HAP-1 (cell line): ENCODE results near the gene TNRC18.
"Not testable (repeated sequence)": the region's sequence is repeated elsewhere in the genome, so short reads cannot be mapped to it uniquely, and the experiment has no call there.

Source experiments
- DNase-seq, 2 experiments: peaks; one replicate each; pipeline ENCODE4 v3.0.0-alpha.2; 2016 to 2020; ENCODE audit warnings: low spot score in 2 of 2
- H3K27me3 ChIP-seq: fragments of 250-450 bp; sonication (Bioruptor Pico); 2 replicates; pipeline ENCODE4 v1.5.1; 2020; ENCODE audit warnings: low read depth, mild to moderate bottlenecking, moderate library complexity
- H3K36me3 ChIP-seq: fragments of 250-450 bp; sonication (Bioruptor Pico); replicated peaks from 2 replicates; pipeline ENCODE4 v1.5.1; 2020; ENCODE audit warnings: mild to moderate bottlenecking
- H3K4me1 ChIP-seq: fragments of 250-450 bp; sonication (Bioruptor Pico); 2 replicates; pipeline ENCODE4 v1.5.1; 2020; ENCODE audit warnings: mild to moderate bottlenecking
- H3K4me3 ChIP-seq: fragments of 250-450 bp; sonication (Bioruptor Pico); 2 replicates; pipeline ENCODE4 v1.5.1; 2020; ENCODE audit warnings: mild to moderate bottlenecking, moderate library complexity
- H3K9me3 ChIP-seq: fragments of 250-450 bp; sonication (Bioruptor Pico); 2 replicates; pipeline ENCODE4 v1.5.1; 2020; ENCODE audit warnings: mild to moderate bottlenecking, moderate library complexity
- in situ Hi-C: fragments of 300-500 bp; cut with MboI; formaldehyde crosslinking; loops from 3 replicates; pipeline ENCODE4 v1.14.3; 2020; ENCODE audit warnings: low sequenced_read_pairs, inconsistent platforms, mixed read lengths

Gene TNRC18

DNA sequence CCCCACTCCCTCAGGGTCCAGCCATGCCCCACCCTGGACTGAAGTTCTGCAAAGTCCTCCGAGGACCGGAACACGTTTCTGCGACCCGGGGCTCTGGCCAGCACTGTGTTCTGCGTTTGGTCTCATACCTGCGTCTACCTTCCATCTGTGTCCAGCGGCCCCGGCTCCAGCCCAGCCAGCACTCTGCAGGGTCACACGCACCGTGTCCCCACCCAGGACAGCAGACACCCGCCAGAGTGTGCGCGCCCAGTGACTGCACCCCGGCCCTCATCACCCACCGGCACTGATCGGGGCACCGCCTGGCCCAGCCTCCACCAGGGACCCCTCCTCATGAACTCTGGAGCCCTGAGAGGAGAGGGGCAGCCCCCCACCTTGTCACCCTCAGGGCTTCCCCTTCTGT, 120.6 kb downstream of the TNRC18 start:
- no peak overlapping the region for H3K4me3 ChIP-seq
- no peaks in the 10 kb centered on the region for H3K36me3 ChIP-seq
- no peaks in the 10 kb centered on the region for H3K4me1 ChIP-seq
- H3K9me3 ChIP-seq: no peaks in the 10 kb centered on the region
- in situ Hi-C loops: no loop called here
- DNase-seq: no peak
- no peaks in the 10 kb centered on the region for H3K27me3 ChIP-seq

DNA sequence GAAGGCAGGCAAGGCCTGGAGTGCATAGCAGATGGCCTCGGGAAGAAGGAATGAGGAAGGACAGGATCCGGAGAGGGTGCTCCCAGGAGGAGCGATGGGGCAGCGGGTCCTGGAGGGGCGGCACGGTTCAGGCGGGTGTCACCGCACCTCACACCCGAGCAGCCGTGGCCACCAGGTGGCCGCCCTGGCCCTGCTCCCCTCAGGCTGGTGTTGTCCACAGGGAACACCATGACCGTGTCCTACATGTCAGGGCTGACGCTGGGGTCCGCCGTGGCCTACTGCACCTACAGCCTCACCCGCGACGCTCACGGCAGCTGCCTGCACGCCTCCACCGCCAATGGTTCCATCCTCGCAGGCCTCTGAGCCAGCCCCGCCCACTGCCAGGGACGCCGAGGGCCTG, 121.1 kb downstream of the TNRC18 start:
- Histone ChIP-seq H3K4me3 (no peak overlapping the region), H3K27me3 (no peaks in the 10 kb centered on the region), H3K4me1 (no peaks in the 10 kb centered on the region), H3K36me3 (no peaks in the 10 kb centered on the region), H3K9me3 (no peaks in the 10 kb centered on the region)
- in situ Hi-C loops: no loop called here
- DNase-seq: no peak

DNA sequence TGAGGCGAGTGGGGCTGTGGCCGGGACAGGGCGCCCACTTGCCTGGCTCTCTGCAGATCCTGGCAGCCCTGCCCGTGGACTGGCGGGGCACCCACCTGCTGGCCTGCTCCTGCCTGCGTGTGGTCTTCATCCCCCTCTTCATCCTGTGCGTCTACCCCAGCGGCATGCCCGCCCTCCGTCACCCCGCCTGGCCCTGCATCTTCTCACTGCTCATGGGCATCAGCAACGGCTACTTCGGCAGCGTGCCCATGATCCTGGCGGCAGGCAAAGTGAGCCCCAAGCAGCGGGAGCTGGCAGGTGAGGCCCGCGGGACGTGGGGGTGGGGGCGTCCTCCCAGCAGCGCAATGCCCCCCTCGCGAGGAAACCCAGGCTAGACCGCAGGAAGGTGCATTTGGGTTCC, 123.3 kb downstream of the TNRC18 start:
- no peak overlapping the region for H3K4me3 ChIP-seq
- DNase-seq: no peak
- in situ Hi-C loops: no loop called here
- H3K9me3 ChIP-seq: no peaks in the 10 kb centered on the region
- no peaks in the 10 kb centered on the region for H3K36me3 ChIP-seq
- no peaks in the 10 kb centered on the region for H3K27me3 ChIP-seq
- no peaks in the 10 kb centered on the region for H3K4me1 ChIP-seq

DNA sequence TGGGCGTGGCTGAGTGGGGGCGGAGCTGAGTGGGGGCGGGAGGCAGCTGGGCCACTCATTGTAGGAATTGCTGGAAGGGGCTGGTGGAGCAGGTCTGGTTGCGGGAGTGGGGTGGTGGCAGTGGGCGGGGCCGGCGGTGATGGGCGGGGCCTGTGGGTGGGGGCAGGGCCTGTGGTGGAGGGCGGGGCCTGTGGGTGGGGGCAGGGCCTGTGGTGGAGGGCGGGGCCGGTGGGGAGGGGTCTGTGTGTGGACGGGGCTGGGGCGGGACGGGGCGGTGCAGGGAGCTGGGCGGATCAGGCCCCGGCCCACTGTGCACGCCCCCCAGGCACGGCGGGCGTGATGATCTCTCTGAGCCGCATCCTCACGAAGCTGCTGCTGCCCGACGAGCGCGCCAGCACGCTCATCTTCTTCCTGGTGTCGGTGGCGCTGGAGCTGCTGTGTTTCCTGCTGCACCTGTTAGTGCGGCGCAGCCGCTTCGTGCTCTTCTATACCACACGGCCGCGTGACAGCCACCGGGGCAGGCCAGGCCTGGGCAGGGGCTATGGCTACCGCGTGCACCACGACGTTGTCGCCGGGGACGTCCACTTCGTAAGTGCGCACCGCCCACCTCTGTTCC, 126.9 kb downstream of the TNRC18 start:
- peak in 1 of 2 experiments; percentile 63 for DNase-seq
- H3K27me3 ChIP-seq: no peaks in the 10 kb centered on the region
- no peak overlapping the region for H3K4me3 ChIP-seq
- H3K9me3 ChIP-seq: no peaks in the 10 kb centered on the region
- no peaks in the 10 kb centered on the region; the same call in 1 of the 2 replicates for H3K36me3 ChIP-seq
- in situ Hi-C loops: no loop called here
- no peaks in the 10 kb centered on the region for H3K4me1 ChIP-seq

DNA sequence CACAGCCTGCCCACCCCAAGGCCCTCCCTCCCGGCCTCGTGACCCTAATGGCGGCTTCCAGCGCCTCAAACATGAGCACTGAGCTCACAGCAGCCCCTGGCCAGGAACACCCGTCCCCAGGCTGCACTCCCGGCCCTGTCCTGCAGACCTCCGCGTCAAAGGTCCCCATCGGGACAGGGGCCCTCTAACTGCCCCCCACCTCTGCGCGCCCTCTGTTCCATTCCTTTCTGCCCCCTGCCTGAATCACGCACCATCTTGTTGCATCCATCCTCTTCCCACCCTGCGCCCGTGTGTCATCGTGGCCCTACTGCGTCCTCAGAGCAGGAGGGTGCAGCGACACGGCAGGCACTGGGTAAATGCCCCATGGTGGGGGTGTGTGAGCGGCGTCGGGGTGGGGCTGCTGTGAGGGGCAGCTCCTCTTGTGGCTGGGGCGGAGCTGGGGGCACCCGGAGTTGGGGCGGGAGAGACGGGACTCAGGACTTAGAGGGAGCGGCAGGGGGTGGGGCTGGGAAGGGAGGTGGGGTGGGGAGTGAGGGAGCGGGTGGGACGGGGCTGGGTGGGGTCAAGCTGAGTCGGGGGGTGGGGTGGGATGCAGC, 127.5 kb downstream of the TNRC18 start:
- Histone ChIP-seq H3K4me1 (no peaks in the 10 kb centered on the region), H3K27me3 (no peaks in the 10 kb centered on the region), H3K36me3 (no peaks in the 10 kb centered on the region; the same call in 1 of the 2 replicates), H3K9me3 (no peaks in the 10 kb centered on the region), H3K4me3 (no peak overlapping the region)
- in situ Hi-C loops: no loop called here
- no peak for DNase-seq

DNA sequence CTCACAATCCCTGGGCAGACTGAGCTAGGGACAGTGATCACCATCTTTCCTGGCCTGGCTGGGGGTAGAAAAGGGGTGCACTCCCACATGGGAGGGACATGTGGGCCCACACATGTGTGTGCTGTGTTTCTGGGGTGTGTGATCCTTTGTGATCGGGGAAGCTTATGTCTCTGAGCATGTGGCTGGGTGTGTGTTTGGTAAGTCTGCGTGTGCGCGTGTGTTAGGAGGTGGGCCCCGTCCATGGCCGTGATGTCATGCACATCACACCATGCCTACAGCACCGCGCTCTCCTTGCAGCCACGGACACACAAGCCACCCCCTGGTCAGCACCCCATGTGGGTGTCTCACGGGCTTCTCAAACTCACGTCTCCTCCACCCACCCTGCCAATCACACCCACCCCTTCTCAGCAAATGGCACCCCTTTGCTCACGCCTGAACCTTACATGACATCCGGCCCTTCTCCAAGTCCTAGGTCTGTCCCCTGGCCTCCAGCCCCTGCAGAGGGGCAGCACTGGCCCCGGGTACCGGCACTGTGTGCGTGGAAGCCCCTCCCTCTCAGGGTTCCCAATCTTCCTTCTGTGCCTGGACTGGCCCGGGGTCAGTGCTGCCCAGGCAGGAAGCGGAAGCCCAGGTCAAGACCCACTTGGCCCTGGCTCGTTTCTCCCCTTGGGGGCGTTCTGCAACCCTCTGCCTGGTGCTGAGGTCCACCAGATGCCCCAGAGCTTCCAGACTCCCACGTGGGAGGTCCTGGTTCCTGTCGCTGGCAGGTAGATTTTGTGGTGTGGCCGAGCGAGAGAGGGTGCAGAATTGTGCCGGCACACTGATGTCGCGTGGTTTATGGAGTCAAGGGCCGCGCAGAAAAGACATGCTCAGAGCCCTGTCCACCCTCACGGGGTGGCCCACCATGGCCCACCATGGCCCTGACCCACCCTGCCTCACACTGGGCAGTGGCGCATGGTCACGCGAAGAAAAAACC, 128.3 kb downstream of the TNRC18 start:
- in situ Hi-C loops: no loop called here
- Histone ChIP-seq H3K27me3 (no peaks in the 10 kb centered on the region), H3K9me3 (no peaks in the 10 kb centered on the region), H3K4me1 (no peaks in the 10 kb centered on the region), H3K36me3 (no peaks in the 10 kb centered on the region; the same call in 1 of the 2 replicates), H3K4me3 (no peak overlapping the region)
- no peak for DNase-seq

DNA sequence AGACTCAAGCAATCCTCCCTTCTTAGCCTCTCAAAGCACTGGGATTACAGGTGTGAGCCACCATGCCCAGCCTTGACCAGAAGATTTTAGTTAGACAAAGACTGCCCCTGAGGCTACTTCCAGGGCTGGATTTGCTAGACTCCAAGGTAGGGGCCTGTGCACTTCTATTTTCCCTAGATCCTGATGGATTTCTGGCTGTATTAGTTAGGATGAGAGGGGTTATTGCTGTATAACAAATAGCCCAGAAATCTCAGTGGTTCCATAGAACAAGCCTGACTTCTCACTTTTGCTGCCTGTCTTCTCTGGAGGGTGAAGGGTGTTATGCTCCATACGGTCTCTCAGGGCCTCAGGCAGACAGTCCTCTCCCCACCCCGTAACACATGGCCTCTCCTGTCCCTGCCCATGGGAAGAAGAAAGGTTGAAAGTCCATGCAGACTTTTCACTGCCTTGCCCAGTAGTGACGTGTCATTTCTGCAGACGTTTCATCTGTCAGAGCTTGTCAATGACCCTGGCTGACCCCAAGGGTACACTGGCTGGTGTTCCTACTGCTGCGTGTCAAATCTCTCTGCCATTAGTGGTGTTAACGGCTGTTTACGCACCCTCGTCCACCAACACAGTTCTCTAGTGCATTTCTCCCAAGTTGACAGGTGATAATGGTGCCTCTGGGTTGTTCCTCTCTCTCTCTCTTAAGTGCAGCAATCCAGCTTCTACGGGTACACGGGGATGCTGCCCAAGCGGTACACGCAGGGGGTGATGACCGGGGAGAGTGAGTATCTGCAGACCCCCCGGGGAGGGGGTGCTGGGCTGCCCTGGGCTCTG, 129.3 kb downstream of the TNRC18 start:
- H3K27me3 ChIP-seq: no peaks in the 10 kb centered on the region
- H3K4me1 ChIP-seq: no peaks in the 10 kb centered on the region
- H3K9me3 ChIP-seq: no peaks in the 10 kb centered on the region
- in situ Hi-C loops: no loop called here
- no peak for DNase-seq
- H3K4me3 ChIP-seq: no peak overlapping the region
- no peaks in the 10 kb centered on the region; the same call in 1 of the 2 replicates for H3K36me3 ChIP-seq

DNA sequence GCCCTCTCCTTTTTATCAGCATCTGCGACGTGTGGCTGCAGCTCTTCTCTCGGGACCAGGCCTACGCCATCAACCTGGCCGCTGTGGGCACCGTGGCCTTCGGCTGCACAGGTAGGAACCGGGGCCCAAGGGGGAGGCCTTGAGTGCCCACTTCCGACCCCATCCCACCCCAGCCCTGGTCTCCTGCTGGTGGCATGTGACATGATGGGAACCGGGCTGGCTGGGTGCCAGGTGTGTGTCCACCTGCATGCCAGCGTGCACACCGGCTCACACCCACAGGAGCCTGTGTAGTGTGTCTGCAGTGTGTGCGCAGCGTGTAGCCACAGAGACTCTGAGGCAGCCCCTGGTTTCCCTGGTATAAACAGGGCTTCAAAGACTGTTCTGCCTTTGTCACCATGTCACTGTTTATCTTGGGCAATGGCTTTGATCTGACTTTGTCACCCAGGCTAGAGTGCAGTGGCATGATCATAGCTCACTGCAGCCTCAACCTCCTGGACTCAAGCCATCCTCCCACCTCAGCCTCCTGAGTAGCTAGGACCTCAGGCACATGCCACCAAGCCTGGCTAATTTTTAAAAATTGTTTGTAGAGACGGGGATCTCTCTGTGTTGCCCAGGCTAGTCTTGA, 131.8 kb downstream of the TNRC18 start:
- H3K4me1 ChIP-seq, H3K36me3 ChIP-seq, H3K9me3 ChIP-seq, DNase-seq, in situ Hi-C loops, H3K4me3 ChIP-seq, H3K27me3 ChIP-seq: not testable (repeated sequence)

DNA sequence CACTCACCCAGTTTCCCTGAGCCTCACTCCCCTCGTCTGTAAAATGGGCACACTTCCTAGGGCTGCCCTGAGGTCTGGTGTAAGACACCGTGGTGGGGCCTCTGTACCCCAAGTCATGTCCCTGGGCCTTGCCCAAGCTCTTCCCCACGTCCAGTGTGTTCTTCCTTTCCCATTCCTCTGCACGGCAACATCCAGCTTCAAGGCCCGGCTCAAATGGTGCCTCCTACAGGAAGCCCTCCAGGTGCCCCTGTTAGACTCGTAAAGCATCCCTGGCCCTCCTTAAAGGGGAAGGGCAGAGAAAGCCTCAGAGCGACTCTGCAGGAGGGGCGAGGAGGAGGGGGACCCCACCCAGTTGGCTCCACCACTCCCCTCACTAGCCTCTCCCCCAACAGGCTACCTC, 132.3 kb downstream of the TNRC18 start:
- no peak for DNase-seq
- in situ Hi-C loops: no loop called here
- H3K36me3 ChIP-seq: no peaks in the 10 kb centered on the region; the same call in 1 of the 2 replicates

DNA sequence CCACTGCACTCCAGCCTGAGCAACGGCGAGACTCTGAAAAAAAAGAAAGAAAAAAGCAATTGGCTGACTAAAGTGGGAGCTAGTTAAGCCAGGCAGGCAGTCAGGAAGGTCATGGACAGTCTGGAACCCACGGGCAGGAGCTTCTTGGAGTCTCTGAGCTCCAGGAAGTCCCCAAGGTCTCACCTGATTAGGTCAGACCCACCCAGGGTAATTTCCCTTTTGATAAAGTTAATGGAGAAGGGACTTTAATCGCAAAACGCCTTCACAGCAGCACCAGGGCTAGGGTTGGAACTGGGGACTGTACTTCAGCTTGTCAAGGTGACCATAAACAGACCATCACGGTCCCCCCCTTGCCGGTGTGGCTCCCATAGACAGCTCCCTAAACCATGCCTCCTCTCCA, 134.3 kb downstream of the TNRC18 start:
- Histone ChIP-seq H3K27me3 (no peaks in the 10 kb centered on the region), H3K36me3 (no peaks in the 10 kb centered on the region; the same call in 1 of the 2 replicates), H3K4me3 (no peak overlapping the region), H3K4me1 (peaks cover 5% of the 10 kb centered on the region), H3K9me3 (no peaks in the 10 kb centered on the region)
- DNase-seq: no peak
- in situ Hi-C loops: no loop called here

More for the DNA sequence above, 132.3 kb downstream of the TNRC18 start:
- H3K27me3 ChIP-seq: no peaks in the 10 kb centered on the region
- no peaks in the 10 kb centered on the region for H3K4me1 ChIP-seq
- no peaks in the 10 kb centered on the region for H3K9me3 ChIP-seq
- no peak overlapping the region for H3K4me3 ChIP-seq

DNA sequence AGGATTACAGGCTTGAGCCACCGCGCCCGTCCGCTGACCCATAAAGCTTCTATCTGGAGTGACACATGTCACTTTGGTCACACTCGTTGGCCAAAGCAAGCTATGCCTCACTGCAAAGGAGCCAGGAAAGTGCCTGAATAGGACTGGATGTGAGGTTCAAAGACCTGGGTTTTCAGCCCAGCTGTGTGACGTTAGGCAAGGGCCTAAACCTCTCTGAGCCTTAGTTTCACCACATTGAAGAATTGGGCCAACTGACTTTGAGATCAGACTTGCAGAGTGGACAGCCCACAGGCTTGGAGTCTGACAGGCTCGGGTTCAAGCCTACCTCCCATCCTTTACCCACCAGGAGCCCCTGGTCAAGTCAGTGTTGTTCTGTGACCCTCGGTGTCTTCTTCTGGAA, 135.1 kb downstream of the TNRC18 start:
- H3K36me3 ChIP-seq, DNase-seq, H3K9me3 ChIP-seq, H3K27me3 ChIP-seq, in situ Hi-C loops, H3K4me1 ChIP-seq, H3K4me3 ChIP-seq: not testable (repeated sequence)

DNA sequence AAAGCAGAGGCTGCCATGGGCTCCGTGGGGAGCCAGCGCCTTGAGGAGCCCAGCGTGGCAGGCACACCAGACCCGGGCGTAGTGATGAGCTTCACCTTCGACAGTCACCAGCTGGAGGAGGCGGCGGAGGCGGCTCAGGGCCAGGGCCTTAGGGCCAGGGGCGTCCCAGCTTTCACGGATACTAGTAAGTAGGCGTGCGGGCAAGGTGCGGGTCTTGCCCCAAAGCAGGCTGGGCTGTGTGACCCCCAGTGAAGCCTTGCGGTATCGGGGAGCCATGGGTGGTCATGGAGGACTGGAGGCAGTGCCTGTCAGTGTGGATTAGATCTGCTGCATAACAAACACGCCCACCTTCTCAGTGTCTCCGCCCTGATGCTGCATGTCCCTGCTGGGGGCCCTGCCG, 135.8 kb downstream of the TNRC18 start:
- in situ Hi-C loops: no loop called here
- peaks cover 6% of the 10 kb centered on the region for H3K4me1 ChIP-seq
- H3K36me3 ChIP-seq: no peaks in the 10 kb centered on the region; the same call in 1 of the 2 replicates
- H3K9me3 ChIP-seq: no peaks in the 10 kb centered on the region
- H3K4me3 ChIP-seq: no peak overlapping the region
- DNase-seq: no peak
- H3K27me3 ChIP-seq: no peaks in the 10 kb centered on the region

DNA sequence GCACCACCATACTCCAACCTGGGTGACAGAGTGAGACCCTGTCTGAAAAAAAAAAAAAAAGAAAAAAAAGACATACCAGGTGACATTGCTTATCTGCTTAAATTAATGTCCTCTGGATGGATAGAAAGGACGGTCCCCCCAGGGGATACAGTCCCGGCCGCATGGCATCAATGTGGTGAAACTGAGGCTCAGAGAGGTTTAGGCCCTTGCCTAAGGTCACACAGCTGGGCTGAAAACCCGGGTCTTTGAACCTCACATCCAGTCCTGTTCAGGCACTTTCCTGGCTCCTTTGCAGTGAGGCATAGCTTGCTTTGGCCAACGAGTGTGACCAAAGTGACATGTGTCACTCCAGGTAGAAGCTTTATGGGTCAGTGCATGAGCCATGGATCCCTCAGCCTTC, 136.3 kb downstream of the TNRC18 start:
- H3K27me3 ChIP-seq, H3K4me3 ChIP-seq, H3K4me1 ChIP-seq, in situ Hi-C loops, H3K9me3 ChIP-seq, H3K36me3 ChIP-seq, DNase-seq: not testable (repeated sequence)
